ENCODE measurements around the gene ANKRD24.

Gene ANKRD24

GRCh38 chr19:4272894-4273293 lies 90.4 kb downstream of the ANKRD24 start:
- Histone ChIP-seq H3K36me3 (ENCODE audit: control insufficient read depth in 2 of 2, insufficient read depth in 1 of 2, low read length in 2 of 2) (peaks cover 8 to 13% of the 10 kb centered on the region in 2 experiments; a peak in 2 of 3 replicates), H3K4me3 (ENCODE audit: low read depth, low read length) (no peak overlapping the region), H3K4me1 (ENCODE audit: control insufficient read depth, insufficient read depth, low read length) (no peaks in the 10 kb centered on the region), H3K27ac (ENCODE audit: extremely low read depth, low read depth, low read length) (no peak overlapping the region), H3K9me3 (ENCODE audit: control insufficient read depth, insufficient read depth, low read depth, low read length) (no peaks in the 10 kb centered on the region)
- no peak for TF ChIP-seq ZNF830 (tag by site-specific recombination; IDR thresholded peaks at IDR 0.05; ENCODE audit: low read depth)
- no peak for TF ChIP-seq ZNF132 (tag by site-specific recombination; IDR thresholded peaks at IDR 0.05; ENCODE audit: borderline replicate concordance)
- TF ChIP-seq REPIN1 (tag by site-specific recombination; IDR thresholded peaks at IDR 0.05; ENCODE audit: low read depth) = no peak
- no peak for TF ChIP-seq HIC1 (tag by site-specific recombination; IDR thresholded peaks at IDR 0.05)
- TF ChIP-seq ZNF530 (tag by site-specific recombination; IDR thresholded peaks at IDR 0.05; ENCODE audit: low read depth) = no peak
- no peak for TF ChIP-seq INSM2 (tag by site-specific recombination; IDR thresholded peaks at IDR 0.05)
- no peak for TF ChIP-seq BCL6B (tag by site-specific recombination; IDR thresholded peaks at IDR 0.05)
- TF ChIP-seq ZNF211 (tag by site-specific recombination; IDR thresholded peaks at IDR 0.05; ENCODE audit: low read depth) = no peak
- no peak for TF ChIP-seq ZSCAN16 (tag by site-specific recombination; IDR thresholded peaks at IDR 0.05)
- TF ChIP-seq TSHZ1 (tag by site-specific recombination; IDR thresholded peaks at IDR 0.05; ENCODE audit: borderline replicate concordance) = no peak
- TF ChIP-seq SP2 (tag by site-specific recombination; IDR thresholded peaks at IDR 0.05) = no peak
- no peak for TF ChIP-seq ZFHX2 (tag by site-specific recombination; conservative IDR thresholded peaks at IDR 0.05)
- no peak for TF ChIP-seq SETDB1 (IDR thresholded peaks at IDR 0.05; ENCODE audit: insufficient read length, low read length)
- TF ChIP-seq ZNF645 (tag by site-specific recombination; IDR thresholded peaks at IDR 0.05) = no peak
- no peak for TF ChIP-seq MZF1 (tag by site-specific recombination; IDR thresholded peaks at IDR 0.05; ENCODE audit: borderline replicate concordance)
- no peak for TF ChIP-seq ZNF501 (tag by site-specific recombination; IDR thresholded peaks at IDR 0.05)
- TF ChIP-seq ZSCAN4 (tag by site-specific recombination; IDR thresholded peaks at IDR 0.05) = no peak
- no peak for TF ChIP-seq ZNF561 (tag by site-specific recombination; IDR thresholded peaks at IDR 0.05; ENCODE audit: borderline replicate concordance)
- TF ChIP-seq ZNF624 (tag by site-specific recombination; IDR thresholded peaks at IDR 0.05) = no peak
- POLR2A ChIA-PET = no interaction called here
- CTCF ChIA-PET = interaction anchor here (0.6 to 0.9 kb wide), 2 partner anchors 14 to 21 kb away, joined by 3 to 4 read pairs; no protein-coding TSS in a partner anchor
